A673 (cell line): ENCODE data around the gene EHD1.

Experiments
- EZH2 ChIP-seq: fragments of 200-600 bp; sonication (generic); IDR thresholded peaks from 2 replicates; pipeline ENCODE4 v1.6.1; 2017; ENCODE audit warnings: borderline replicate concordance, low read depth, mild to moderate bottlenecking, mixed read lengths, antibody characterized with exemption, low read length; ENCODE audit not compliant: poor library complexity, severe bottlenecking
- TF ChIP-seq, protein P1 (sequence below): fragments of 300-800, 200-600 bp; sonication (generic); conservative IDR thresholded peaks from 2 replicates; pipeline ENCODE4 v1.5.1; 2017; ENCODE audit warnings: low read depth, mild to moderate bottlenecking, antibody characterized with exemption, low read length, moderate library complexity, mixed read lengths

DNA sequence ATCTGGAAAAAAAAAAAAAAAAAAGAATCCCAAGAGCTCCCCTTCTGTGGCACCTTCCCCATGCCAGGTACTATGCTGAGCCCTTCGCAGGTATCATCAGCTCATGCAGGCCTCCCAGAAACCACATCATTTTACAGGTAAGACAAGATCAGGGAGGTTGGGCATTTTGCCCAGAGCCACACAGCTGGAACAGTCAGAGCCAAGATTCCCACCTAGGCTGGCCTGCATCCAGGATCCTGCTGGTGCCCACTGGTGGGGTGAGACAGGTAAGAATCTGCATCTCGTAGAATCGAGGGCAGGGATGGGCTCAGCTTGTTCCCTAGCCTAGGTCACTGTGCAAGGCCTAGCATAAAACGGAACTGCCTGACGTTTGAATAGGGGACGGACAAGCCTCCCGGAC, 52.4 kb downstream of the EHD1 start:
- TF ChIP-seq, protein P1, sequence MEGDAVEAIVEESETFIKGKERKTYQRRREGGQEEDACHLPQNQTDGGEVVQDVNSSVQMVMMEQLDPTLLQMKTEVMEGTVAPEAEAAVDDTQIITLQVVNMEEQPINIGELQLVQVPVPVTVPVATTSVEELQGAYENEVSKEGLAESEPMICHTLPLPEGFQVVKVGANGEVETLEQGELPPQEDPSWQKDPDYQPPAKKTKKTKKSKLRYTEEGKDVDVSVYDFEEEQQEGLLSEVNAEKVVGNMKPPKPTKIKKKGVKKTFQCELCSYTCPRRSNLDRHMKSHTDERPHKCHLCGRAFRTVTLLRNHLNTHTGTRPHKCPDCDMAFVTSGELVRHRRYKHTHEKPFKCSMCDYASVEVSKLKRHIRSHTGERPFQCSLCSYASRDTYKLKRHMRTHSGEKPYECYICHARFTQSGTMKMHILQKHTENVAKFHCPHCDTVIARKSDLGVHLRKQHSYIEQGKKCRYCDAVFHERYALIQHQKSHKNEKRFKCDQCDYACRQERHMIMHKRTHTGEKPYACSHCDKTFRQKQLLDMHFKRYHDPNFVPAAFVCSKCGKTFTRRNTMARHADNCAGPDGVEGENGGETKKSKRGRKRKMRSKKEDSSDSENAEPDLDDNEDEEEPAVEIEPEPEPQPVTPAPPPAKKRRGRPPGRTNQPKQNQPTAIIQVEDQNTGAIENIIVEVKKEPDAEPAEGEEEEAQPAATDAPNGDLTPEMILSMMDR, result no peak
- TF ChIP-seq EZH2, result no peak
